Purkinje cell (primary cell): Measurements from ENCODE around the gene NPC2. TPM values are rescaled to one million over a fixed set of nuclear protein-coding genes. Genes with fewer than 3 reads are reported as not detected.

Experiments
- polyA plus RNA-seq: library from polyadenylated mRNA; unstranded; fragments of >200 nt; fragmentation: Nextera tagmentation; gene quantifications from 2 replicates; pipeline ENCODE4 v1.2.1, GENCODE V29; 2014

NPC2 gene
- polyA plus RNA-seq, result 81.6 and 104 TPM in 2 replicates

GRCh38 chr14:74492776-74493342, at the start of gene NPC2:
TSS of gene NPC2 (minus strand) at chr14:74493305. CDS start at chr14:74493274, 31 bp downstream.

DNA sequence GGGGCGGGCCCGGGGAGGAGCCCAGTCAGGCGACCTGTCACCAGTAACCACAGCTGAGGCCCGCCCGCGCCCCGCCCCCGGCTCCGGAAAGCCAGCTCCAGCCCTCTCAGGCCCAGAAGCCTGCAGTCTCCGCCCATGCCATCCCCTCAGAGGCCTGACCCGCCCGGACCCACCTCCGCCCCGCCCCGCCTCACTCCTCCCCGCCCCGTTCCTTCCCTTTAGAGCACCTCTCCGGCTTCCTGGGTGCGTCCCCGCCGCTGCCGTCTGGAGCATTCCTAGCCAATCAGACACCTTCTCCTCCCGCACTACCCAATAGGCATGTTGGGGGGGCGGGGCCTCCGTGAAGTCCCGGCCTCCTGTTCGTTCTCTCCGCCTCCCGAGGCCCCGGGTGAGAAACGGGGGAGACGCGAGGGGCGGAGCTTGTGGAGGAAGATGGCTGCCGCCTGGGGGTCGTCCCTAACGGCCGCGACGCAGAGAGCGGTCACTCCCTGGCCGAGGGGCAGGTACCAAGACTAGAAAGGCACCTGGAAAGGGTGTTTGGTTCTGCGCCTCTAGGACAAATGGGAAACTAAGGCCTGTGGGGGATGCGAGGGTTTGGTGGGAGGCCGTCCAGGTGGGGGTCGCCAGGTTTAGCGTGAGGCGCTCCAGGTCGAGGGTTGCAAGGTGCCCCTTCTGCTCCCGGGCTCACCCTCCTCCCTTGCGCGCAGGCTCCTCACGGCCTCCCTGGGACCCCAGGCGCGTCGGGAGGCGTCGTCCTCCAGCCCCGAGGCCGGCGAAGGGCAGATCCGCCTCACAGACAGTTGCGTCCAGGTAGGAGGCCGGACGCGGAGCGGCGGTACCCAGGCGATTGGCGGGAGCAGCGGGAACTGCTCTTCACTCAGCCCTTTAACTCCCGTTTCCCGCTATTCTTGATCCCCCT, 497 bp upstream of the NPC2 start, which contains the start of gene ISCA2:
ISCA2 (plus strand) TSS at position 423 of the 919 bp plus-strand sequence; CDS start at position 433, 10 bp downstream.

Other genes starting within 250 kb of the NPC2 start
- gene ABCD4, start 190.4 kb downstream of the NPC2 start, polyA plus RNA-seq, result 0.91 and 7.6 TPM in 2 replicates
- not detected in 2 replicates for gene VRTN, start 144.8 kb downstream of the NPC2 start, polyA plus RNA-seq
- gene SYNDIG1L, start 67.1 kb downstream of the NPC2 start, polyA plus RNA-seq, result not detected in 2 replicates
- 19.1 and 54.8 TPM in 2 replicates for gene ISCA2, start 460 bp upstream of the NPC2 start, polyA plus RNA-seq
- 0.46 and 0.65 TPM in 2 replicates for gene LTBP2, start 118.9 kb upstream of the NPC2 start, polyA plus RNA-seq
- gene AREL1, start 219.8 kb upstream of the NPC2 start, polyA plus RNA-seq, result 13.5 and 16.1 TPM in 2 replicates
- gene FCF1, start 219.8 kb upstream of the NPC2 start, polyA plus RNA-seq, result 5.8 and 10.7 TPM in 2 replicates